ACC112 (cell line): ENCODE data around the gene DCAF16.

ENCODE experiments used
- H2AFZ ChIP-seq: fragments of 200-600 bp; sonication (generic); one replicate; pipeline ENCODE4 v1.6.0; 2017; ENCODE audit warnings: antibody characterized with exemption, low read length; ENCODE audit not compliant: unreplicated experiment
- H3K27ac ChIP-seq: fragments of 200-600 bp; sonication (generic); 2 replicates; pipeline ENCODE4 v1.5.1; 2014; ENCODE audit warnings: low read depth, mild to moderate bottlenecking, antibody characterized with exemption, low read length, moderate library complexity
- H3K27me3 ChIP-seq: fragments of 200-600 bp; sonication (generic); 2 replicates; pipeline ENCODE4 v1.6.1; 2014; ENCODE audit warnings: mild to moderate bottlenecking, antibody characterized with exemption, low read length, moderate library complexity, mixed read lengths; ENCODE audit not compliant: insufficient read depth
- H3K36me3 ChIP-seq: fragments of 200-600 bp; sonication (generic); 2 replicates; pipeline ENCODE4 v1.6.1; 2016; ENCODE audit warnings: mild to moderate bottlenecking, antibody characterized with exemption, low read length, moderate library complexity, mixed read lengths; ENCODE audit not compliant: insufficient read depth
- H3K4me1 ChIP-seq: fragments of 200-600 bp; sonication (generic); one replicate; pipeline ENCODE4 v1.6.1; 2016; ENCODE audit warnings: low read length, mixed read lengths; ENCODE audit not compliant: insufficient read depth, unreplicated experiment, control insufficient read depth
- H3K4me3 ChIP-seq: fragments of 200-600 bp; sonication (generic); 2 replicates; pipeline ENCODE4 v1.5.1; 2014; ENCODE audit warnings: mild to moderate bottlenecking, low read depth, low read length
- H3K79me2 ChIP-seq: fragments of 200-600 bp; sonication (generic); one replicate; pipeline ENCODE4 v1.6.0; 2016; ENCODE audit warnings: low read length; ENCODE audit not compliant: control insufficient read depth, unreplicated experiment, insufficient read depth

Gene DCAF16

GRCh38 chr4:17765514-17766286 is 44.9 kb downstream of the DCAF16 start:
- no peaks in the 10 kb centered on the region for H3K36me3 ChIP-seq
- H3K4me1 ChIP-seq: no peaks in the 10 kb centered on the region
- no peak overlapping the region for H3K4me3 ChIP-seq
- no peaks in the 10 kb centered on the region for H3K79me2 ChIP-seq
- H2AFZ ChIP-seq: no peak overlapping the region
- peaks cover 4% of the 10 kb centered on the region for H3K27me3 ChIP-seq
- H3K27ac ChIP-seq: no peak overlapping the region

DNA sequence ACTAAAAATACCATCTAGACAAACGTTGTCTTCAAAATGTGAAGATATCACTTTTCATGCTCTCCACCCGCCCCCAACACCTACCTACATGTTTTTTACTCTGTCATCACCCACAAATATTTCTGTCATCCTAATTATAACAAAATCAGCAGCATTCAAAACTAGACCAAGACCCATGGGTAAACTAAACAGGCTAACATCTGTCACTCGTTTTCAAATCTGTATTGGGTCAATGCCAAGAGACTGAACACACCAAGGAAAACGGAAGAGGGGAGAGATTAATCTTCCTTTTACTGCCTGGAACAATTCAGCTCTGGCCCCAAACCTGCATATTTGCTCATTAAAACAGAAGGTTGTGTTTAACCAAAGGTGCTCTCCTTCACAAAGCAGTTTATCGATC is 46.6 kb downstream of the DCAF16 start:
- H3K4me1 ChIP-seq: no peaks in the 10 kb centered on the region

GRCh38 chr4:17763416-17763815 is 47.1 kb downstream of the DCAF16 start:
- no peaks in the 10 kb centered on the region for H3K36me3 ChIP-seq
- no peaks in the 10 kb centered on the region for H3K79me2 ChIP-seq
- H3K4me3 ChIP-seq: no peak overlapping the region
- H3K27me3 ChIP-seq: peaks cover 15% of the 10 kb centered on the region
- no peak overlapping the region for H3K27ac ChIP-seq
- H3K4me1 ChIP-seq: no peaks in the 10 kb centered on the region
- no peak overlapping the region for H2AFZ ChIP-seq

More for the DNA sequence above, 46.6 kb downstream of the DCAF16 start:
- H3K36me3 ChIP-seq: no peaks in the 10 kb centered on the region
- H3K79me2 ChIP-seq: no peaks in the 10 kb centered on the region
- H3K4me3 ChIP-seq: no peak overlapping the region
- peaks cover 10% of the 10 kb centered on the region for H3K27me3 ChIP-seq
- no peak overlapping the region for H2AFZ ChIP-seq
- H3K27ac ChIP-seq: no peak overlapping the region

DNA sequence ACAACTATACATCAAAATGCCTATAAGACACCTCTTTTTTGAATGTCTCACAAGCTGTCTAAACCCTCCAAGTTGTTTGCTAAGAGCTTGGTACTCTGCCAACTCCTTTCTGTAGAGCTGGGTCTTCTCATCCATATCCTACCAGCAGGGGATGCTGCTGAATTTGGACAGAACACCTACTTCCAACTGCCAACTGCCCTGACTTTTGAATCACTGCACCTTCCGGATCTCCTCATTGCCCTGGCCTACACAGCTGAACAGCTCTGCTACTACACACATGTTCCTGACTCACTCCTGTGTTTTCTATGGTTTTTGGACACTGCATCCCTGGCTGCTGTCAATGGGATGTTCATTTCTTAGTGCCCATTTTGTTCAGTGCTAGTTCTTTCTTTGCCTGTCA is 47.8 kb downstream of the DCAF16 start:
- Histone ChIP-seq H3K36me3 (no peaks in the 10 kb centered on the region), H3K27me3 (peaks cover 22% of the 10 kb centered on the region), H3K4me1 (no peaks in the 10 kb centered on the region), H3K27ac (no peak overlapping the region), H3K4me3 (no peak overlapping the region), H3K79me2 (no peaks in the 10 kb centered on the region), H2AFZ (no peak overlapping the region)

DNA sequence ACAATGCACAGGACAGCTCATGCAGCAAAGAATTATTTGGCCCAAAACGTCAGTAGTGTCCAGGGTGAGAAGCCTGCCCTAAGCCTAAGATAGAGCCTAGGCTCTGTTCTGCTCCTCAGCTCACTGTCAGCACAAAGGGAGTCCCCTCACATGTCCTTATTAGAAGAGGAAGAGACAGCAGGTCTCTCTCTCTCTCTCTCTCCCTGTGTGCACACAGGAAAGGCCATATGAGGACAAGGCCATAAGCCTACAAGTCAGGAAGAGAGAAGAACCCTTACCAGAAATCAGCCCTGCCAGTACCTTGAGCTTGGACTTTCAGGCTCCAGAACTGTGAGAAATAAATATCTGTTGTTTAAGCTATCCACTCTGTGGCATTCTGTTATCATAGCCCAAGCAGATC is 49.5 kb downstream of the DCAF16 start:
- Histone ChIP-seq H3K27ac (no peak overlapping the region), H3K79me2 (no peaks in the 10 kb centered on the region), H3K27me3 (peaks cover 37% of the 10 kb centered on the region), H3K4me1 (no peaks in the 10 kb centered on the region), H3K4me3 (no peak overlapping the region), H3K36me3 (no peaks in the 10 kb centered on the region), H2AFZ (no peak overlapping the region)

DNA sequence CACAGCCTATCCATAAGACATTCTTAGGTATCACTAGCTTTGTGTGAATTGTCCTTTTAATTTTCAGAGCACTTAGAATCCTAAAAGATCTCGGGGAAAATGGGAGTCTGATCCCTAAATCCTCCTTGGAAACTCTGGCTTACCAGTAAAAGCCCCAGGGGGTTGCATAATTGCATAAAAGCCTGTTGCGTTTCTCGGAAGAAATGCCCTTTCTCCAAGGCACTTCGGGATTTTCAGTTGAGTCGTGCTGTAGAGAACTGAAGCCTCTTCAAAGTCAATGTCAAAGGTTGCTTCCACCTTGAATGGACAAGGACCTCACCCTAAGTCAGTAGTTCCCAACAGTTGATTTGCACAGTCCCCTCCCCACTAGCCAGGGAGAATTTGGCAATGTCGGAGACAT is 49.9 kb downstream of the DCAF16 start:
- no peak overlapping the region for H3K27ac ChIP-seq
- H3K4me1 ChIP-seq: no peaks in the 10 kb centered on the region
- no peak overlapping the region for H2AFZ ChIP-seq
- no peak overlapping the region for H3K4me3 ChIP-seq
- H3K36me3 ChIP-seq: no peaks in the 10 kb centered on the region
- no peaks in the 10 kb centered on the region for H3K79me2 ChIP-seq
- H3K27me3 ChIP-seq: peaks cover 41% of the 10 kb centered on the region

- H3K79me2 ChIP-seq: no peaks in the 10 kb centered on the region
- H3K4me3 ChIP-seq: no peak overlapping the region
- no peaks in the 10 kb centered on the region for H3K4me1 ChIP-seq
- H3K27me3 ChIP-seq: peaks cover 51% of the 10 kb centered on the region
- H2AFZ ChIP-seq: no peak overlapping the region
- H3K36me3 ChIP-seq: no peaks in the 10 kb centered on the region
- H3K27ac ChIP-seq: no peak overlapping the region
Measured at GRCh38 chr4:17758485-17758884, 52.1 kb downstream of the DCAF16 start.

DNA sequence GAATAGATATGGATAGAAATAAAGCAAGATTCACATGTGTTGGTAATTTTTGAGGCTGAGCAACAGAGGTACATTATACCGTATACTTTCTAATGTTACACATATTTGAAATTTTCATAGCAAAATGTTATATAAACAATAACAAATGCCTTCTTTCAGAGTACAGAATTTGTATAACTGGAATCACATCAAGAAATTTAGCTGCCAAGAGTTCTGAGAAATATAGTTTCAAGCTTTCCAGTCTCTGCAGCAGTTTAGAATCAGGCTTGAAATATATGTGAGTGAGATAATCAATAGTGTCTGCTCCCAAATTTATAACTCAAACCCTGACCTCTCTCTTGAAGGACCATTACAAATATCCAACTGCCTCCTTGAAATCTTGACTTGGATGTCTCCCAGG is 52.9 kb downstream of the DCAF16 start:
- Histone ChIP-seq H3K4me3 (no peak overlapping the region), H3K27me3 (peaks cover 57% of the 10 kb centered on the region)

GRCh38 chr4:17753646-17754045 is 56.9 kb downstream of the DCAF16 start:
- no peaks in the 10 kb centered on the region for H3K4me1 ChIP-seq
- no peaks in the 10 kb centered on the region for H3K79me2 ChIP-seq
- no peaks in the 10 kb centered on the region for H3K36me3 ChIP-seq
- no peak overlapping the region for H3K27ac ChIP-seq
- no peak overlapping the region for H2AFZ ChIP-seq
- H3K27me3 ChIP-seq: peaks cover 64% of the 10 kb centered on the region
- no peak overlapping the region for H3K4me3 ChIP-seq

More for the DNA sequence above, 52.9 kb downstream of the DCAF16 start:
- Histone ChIP-seq H3K79me2 (no peaks in the 10 kb centered on the region), H2AFZ (no peak overlapping the region), H3K36me3 (no peaks in the 10 kb centered on the region), H3K4me1 (no peaks in the 10 kb centered on the region), H3K27ac (no peak overlapping the region)
